IPS DF 6.9 (cell line): Measurements from ENCODE around the gene CCR4.
"Not testable (repeated sequence)": the region's sequence is repeated elsewhere in the genome, so short reads cannot be mapped to it uniquely, and the experiment has no call there.

Experiments used
- DNase-seq: peaks from one replicate; pipeline ENCODE4 v3.0.0-alpha.2; 2013; ENCODE audit warnings: low read depth, low spot score
- H3K27ac ChIP-seq: one replicate; pipeline ENCODE4 v1.5.1; 2013; ENCODE audit warnings: low read length, control low read depth
- H3K27me3 ChIP-seq: 2 replicates; pipeline ENCODE4 v1.6.1; 2013; ENCODE audit warnings: mild to moderate bottlenecking, low read length; ENCODE audit not compliant: control insufficient read depth, insufficient read depth
- H3K36me3 ChIP-seq: 2 replicates; pipeline ENCODE4 v1.6.1; 2013; ENCODE audit warnings: low read length; ENCODE audit not compliant: control insufficient read depth, insufficient read depth
- H3K4me1 ChIP-seq: 2 replicates; pipeline ENCODE4 v1.6.1; 2013; ENCODE audit warnings: low read length; ENCODE audit not compliant: control insufficient read depth, insufficient read depth
- H3K4me3 ChIP-seq: 2 replicates; pipeline ENCODE4 v1.5.1; 2013; ENCODE audit warnings: mild to moderate bottlenecking, low read length
- H3K9me3 ChIP-seq: 2 replicates; pipeline ENCODE4 v1.6.1; 2013; ENCODE audit warnings: low read length, inconsistent platforms; ENCODE audit not compliant: control insufficient read depth, insufficient read depth
- WGBS: extraction: QIAGEN DNeasy Blood & Tissue Kit; methylation state at CpG from one replicate; pipeline ENCODE4 v1.1.7; 2013; ENCODE audit warnings: mixed read lengths, missing lambda C conversion rate; ENCODE audit not compliant: insufficient read length, insufficient coverage; 5-methylcytosine and 5-hydroxymethylcytosine counted together

The CCR4 gene

GRCh38 chr3:32934150-32934742 lies 17.2 kb upstream of the CCR4 start:
- Histone ChIP-seq H3K27ac (no peak overlapping the region), H3K36me3 (no peaks in the 10 kb centered on the region), H3K9me3 (no peaks in the 10 kb centered on the region), H3K27me3 (no peaks in the 10 kb centered on the region), H3K4me3 (no peak overlapping the region), H3K4me1 (no peaks in the 10 kb centered on the region)
- no CpG with 5 or more reads among the region's 5 CpGs for WGBS
- no peak for DNase-seq

GRCh38 chr3:32937331-32937730 lies 14.1 kb upstream of the CCR4 start:
- no peaks in the 10 kb centered on the region for H3K36me3 ChIP-seq
- no CpG with 5 or more reads among the region's 2 CpGs for WGBS
- H3K27me3 ChIP-seq = no peaks in the 10 kb centered on the region
- H3K9me3 ChIP-seq = no peaks in the 10 kb centered on the region
- no peaks in the 10 kb centered on the region for H3K4me1 ChIP-seq
- H3K27ac ChIP-seq = no peak overlapping the region
- H3K4me3 ChIP-seq = no peak overlapping the region
- DNase-seq = no peak

- H3K36me3 ChIP-seq, H3K9me3 ChIP-seq, H3K27ac ChIP-seq, H3K27me3 ChIP-seq, H3K4me1 ChIP-seq, DNase-seq, H3K4me3 ChIP-seq: not testable (repeated sequence)
- WGBS = no CpG with 5 or more reads among the region's 40 CpGs
These were observed 11.7 kb upstream of the CCR4 start for GRCh38 chr3:32939531-32940284.

GRCh38 chr3:32940726-32941125 lies 10.7 kb upstream of the CCR4 start:
- no peak for DNase-seq
- H3K27ac ChIP-seq = no peak overlapping the region
- H3K4me3 ChIP-seq = no peak overlapping the region
- no peaks in the 10 kb centered on the region for H3K36me3 ChIP-seq
- no peaks in the 10 kb centered on the region for H3K27me3 ChIP-seq
- WGBS = no CpG with 5 or more reads among the region's 16 CpGs
- H3K9me3 ChIP-seq = no peaks in the 10 kb centered on the region
- H3K4me1 ChIP-seq = no peaks in the 10 kb centered on the region

- WGBS = no CpG with 5 or more reads among the region's 3 CpGs
These were observed 6.3 kb upstream of the CCR4 start for GRCh38 chr3:32945136-32945535.

GRCh38 chr3:32945598-32945997 lies 5.8 kb upstream of the CCR4 start:
- DNase-seq, H3K27me3 ChIP-seq, H3K9me3 ChIP-seq, H3K27ac ChIP-seq, H3K4me1 ChIP-seq, H3K36me3 ChIP-seq, H3K4me3 ChIP-seq: not testable (repeated sequence)
- WGBS = no CpG with 5 or more reads among the region's 12 CpGs

More at GRCh38 chr3:32945136-32945535, 6.3 kb upstream of the CCR4 start:
- Histone ChIP-seq H3K9me3 (no peaks in the 10 kb centered on the region), H3K4me1 (no peaks in the 10 kb centered on the region), H3K4me3 (no peak overlapping the region), H3K36me3 (no peaks in the 10 kb centered on the region), H3K27me3 (no peaks in the 10 kb centered on the region), H3K27ac (no peak overlapping the region)
- no peak for DNase-seq

- Histone ChIP-seq H3K9me3 (no peaks in the 10 kb centered on the region), H3K27ac (no peak overlapping the region)
- no CpG with 5 or more reads among the region's 5 CpGs for WGBS
These were observed 4.3 kb upstream of the CCR4 start for GRCh38 chr3:32946973-32947788.

GRCh38 chr3:32947789-32948238 lies 3.6 kb upstream of the CCR4 start:
- Histone ChIP-seq H3K4me1 (no peaks in the 10 kb centered on the region), H3K27ac (no peak overlapping the region), H3K9me3 (no peaks in the 10 kb centered on the region), H3K27me3 (no peaks in the 10 kb centered on the region), H3K4me3 (no peak overlapping the region), H3K36me3 (no peaks in the 10 kb centered on the region)
- DNase-seq = peak; percentile 94
- WGBS = no CpG with 5 or more reads among the region's 7 CpGs

More at GRCh38 chr3:32946973-32947788, 4.3 kb upstream of the CCR4 start:
- Histone ChIP-seq H3K36me3 (no peaks in the 10 kb centered on the region), H3K27me3 (no peaks in the 10 kb centered on the region), H3K4me1 (no peaks in the 10 kb centered on the region), H3K4me3 (no peak overlapping the region)
- DNase-seq = no peak

GRCh38 chr3:32948625-32949445 lies 2.6 kb upstream of the CCR4 start:
- Histone ChIP-seq H3K9me3 (no peaks in the 10 kb centered on the region), H3K36me3 (no peaks in the 10 kb centered on the region), H3K4me3 (no peak overlapping the region), H3K4me1 (no peaks in the 10 kb centered on the region), H3K27me3 (no peaks in the 10 kb centered on the region), H3K27ac (no peak overlapping the region)
- DNase-seq = no peak
- no CpG with 5 or more reads among the region's 10 CpGs for WGBS

GRCh38 chr3:32950516-32950915 lies 928 bp upstream of the CCR4 start:
- no peaks in the 10 kb centered on the region for H3K4me1 ChIP-seq
- H3K4me3 ChIP-seq = no peak overlapping the region
- no CpG with 5 or more reads among the region's 3 CpGs for WGBS
- H3K9me3 ChIP-seq = no peaks in the 10 kb centered on the region
- no peak for DNase-seq
- H3K27me3 ChIP-seq = no peaks in the 10 kb centered on the region
- H3K27ac ChIP-seq = no peak overlapping the region
- H3K36me3 ChIP-seq = no peaks in the 10 kb centered on the region
